ENCODE measurements around the gene PBX3. TPM values are rescaled to one million over a fixed set of nuclear protein-coding genes. Genes with fewer than 3 reads are reported as not detected.

The PBX3 gene
- total and polyA plus RNA-seq, 2 donors (not counting 1 experiment from before 2014, with no cell fraction given), result 15.5 to 39.0 TPM

GRCh38 chr9:125966466-125966865 is 219.3 kb downstream of the PBX3 start:
- H3K27me3 Mint-ChIP-seq, result no peaks in the 10 kb centered on the region
- peaks cover 7 to 16% of the 10 kb centered on the region in 2 donors for H3K4me1 ChIP-seq (ENCODE audit: control insufficient read depth in 2 of 2, insufficient read depth in 2 of 2, low read length in 2 of 2)
- no peaks in the 10 kb centered on the region for H3K9me3 Mint-ChIP-seq (ENCODE audit: insufficient read depth)
- WGBS (ENCODE audit: insufficient coverage), result 93% methylated on average over 1 of the region's 9 CpGs
- H4K20me1 ChIP-seq (ENCODE audit: control insufficient read depth, insufficient read depth, low read length, poor library complexity, severe bottlenecking), result no peaks in the 10 kb centered on the region
- no peak overlapping the region for H3K27ac ChIP-seq (ENCODE audit: low read length in 2 of 2)
- no peaks in the 10 kb centered on the region for H3K79me2 ChIP-seq (ENCODE audit: control insufficient read depth, insufficient read depth, low read length)
- DNase-seq, result no peak
- no peak for TF ChIP-seq CTCF (IDR thresholded peaks at IDR 0.05)
- TF ChIP-seq EZH2 (IDR thresholded peaks at IDR 0.05; ENCODE audit: borderline replicate concordance, insufficient read depth, low read depth, low read length, poor library complexity, severe bottlenecking), result no peak
- no peaks in the 10 kb centered on the region for H3K27me3 ChIP-seq (replicated peaks in 1 of 4; ENCODE audit: control extremely low read depth in 1 of 4, control insufficient read depth in 3 of 4, insufficient read depth in 4 of 4, low read length in 3 of 4)
- no peak overlapping the region for H3K4me3 ChIP-seq (ENCODE audit: control extremely low read depth in 1 of 5, extremely low read depth in 1 of 5, insufficient read depth in 1 of 5, low read depth in 2 of 5, low read length in 4 of 5)
- H3K36me3 ChIP-seq (replicated peaks in 1 of 2; ENCODE audit: control extremely low read depth in 1 of 2, control insufficient read depth in 1 of 2, extremely low read depth in 1 of 2, insufficient read depth in 2 of 2, low read length in 1 of 2), result peaks cover 0 to 21% of the 10 kb centered on the region in 2 experiments
- H3K9ac ChIP-seq (ENCODE audit: low read length), result no peak overlapping the region
- H3K4me1 Mint-ChIP-seq, result peaks cover 29% of the 10 kb centered on the region
- ChIA-PET POLR2A (no interaction called here), CTCF (no interaction called here)
- no peaks in the 10 kb centered on the region for H3K9me3 ChIP-seq (ENCODE audit: control extremely low read depth in 1 of 3, control insufficient read depth in 2 of 3, insufficient read depth in 1 of 3, low read length in 2 of 3)
- H3K4me2 ChIP-seq (replicated peaks; ENCODE audit: low read depth, low read length, poor library complexity, severe bottlenecking), result no peak overlapping the region
- no peak overlapping the region for H3K27ac Mint-ChIP-seq
- ATAC-seq (ENCODE audit: low read depth), result no peak
- intact Hi-C loops (cut with micrococcal nuclease), result no loop called here
- H2AFZ ChIP-seq (ENCODE audit: insufficient read depth, low read depth, low read length, poor library complexity, severe bottlenecking), result no peak overlapping the region
- no peak overlapping the region for H3K4me3 Mint-ChIP-seq

- peaks cover 0 to 17% of the 10 kb centered on the region in 2 experiments for H3K36me3 ChIP-seq (replicated peaks in 1 of 2; ENCODE audit: control extremely low read depth in 1 of 2, control insufficient read depth in 1 of 2, extremely low read depth in 1 of 2, insufficient read depth in 2 of 2, low read length in 1 of 2)
- WGBS (ENCODE audit: insufficient coverage), result 75% methylated on average over 2 of the region's 11 CpGs
- H3K9me3 ChIP-seq (ENCODE audit: control extremely low read depth in 1 of 3, control insufficient read depth in 2 of 3, insufficient read depth in 1 of 3, low read length in 2 of 3), result no peaks in the 10 kb centered on the region
- H3K9me3 Mint-ChIP-seq (ENCODE audit: insufficient read depth), result no peaks in the 10 kb centered on the region
- no peak for TF ChIP-seq CTCF (IDR thresholded peaks at IDR 0.05)
- TF ChIP-seq EZH2 (IDR thresholded peaks at IDR 0.05; ENCODE audit: borderline replicate concordance, insufficient read depth, low read depth, low read length, poor library complexity, severe bottlenecking), result no peak
- peaks cover 7 to 16% of the 10 kb centered on the region in 2 donors for H3K4me1 ChIP-seq (ENCODE audit: control insufficient read depth in 2 of 2, insufficient read depth in 2 of 2, low read length in 2 of 2)
- ATAC-seq (ENCODE audit: low read depth) (no peak), DNase-seq (no peak)
- no peaks in the 10 kb centered on the region for H3K79me2 ChIP-seq (ENCODE audit: control insufficient read depth, insufficient read depth, low read length)
- intact Hi-C loops (cut with micrococcal nuclease), result no loop called here
- no peak overlapping the region for H3K27ac ChIP-seq (ENCODE audit: low read length in 2 of 2)
- CTCF ChIA-PET, result interaction anchor here (0.6 kb wide), 1 partner anchor 201 kb away, joined by 3 read pairs; no protein-coding TSS in a partner anchor
- no peak overlapping the region for H3K4me3 Mint-ChIP-seq
- H3K27ac Mint-ChIP-seq, result no peak overlapping the region
- H3K27me3 Mint-ChIP-seq, result no peaks in the 10 kb centered on the region
- H3K4me1 Mint-ChIP-seq, result peaks cover 29% of the 10 kb centered on the region
- H4K20me1 ChIP-seq (ENCODE audit: control insufficient read depth, insufficient read depth, low read length, poor library complexity, severe bottlenecking), result no peaks in the 10 kb centered on the region
- H3K9ac ChIP-seq (ENCODE audit: low read length), result no peak overlapping the region
- no peaks in the 10 kb centered on the region for H3K27me3 ChIP-seq (replicated peaks in 1 of 4; ENCODE audit: control extremely low read depth in 1 of 4, control insufficient read depth in 3 of 4, insufficient read depth in 4 of 4, low read length in 3 of 4)
- H3K4me2 ChIP-seq (replicated peaks; ENCODE audit: low read depth, low read length, poor library complexity, severe bottlenecking), result no peak overlapping the region
- H3K4me3 ChIP-seq (ENCODE audit: control extremely low read depth in 1 of 5, extremely low read depth in 1 of 5, insufficient read depth in 1 of 5, low read depth in 2 of 5, low read length in 4 of 5), result no peak overlapping the region
- no peak overlapping the region for H2AFZ ChIP-seq (ENCODE audit: insufficient read depth, low read depth, low read length, poor library complexity, severe bottlenecking)
- POLR2A ChIA-PET, result no interaction called here
These were observed 220.0 kb downstream of the PBX3 start for GRCh38 chr9:125966959-125967711.

Data from B cell (primary cell).